Fibroblast of lung (primary cell): ENCODE results near the gene SHROOM3.

Experiments
- EZH2 ChIP-seq: IDR thresholded peaks from 2 replicates; pipeline ENCODE4 v1.5.1; 2012; ENCODE audit warnings: low read length, control low read depth, mild to moderate bottlenecking; ENCODE audit errors: missing control alignments
- TF ChIP-seq, protein P1 (sequence below), 2 donors: IDR thresholded peaks in 1 of 2; conservative IDR thresholded peaks in 1 of 2; 1 replicate in 1 of 2; 2 replicates in 1 of 2; pipeline ENCODE4 v1.5.1; 2011 to 2012; ENCODE audit warnings: low read length in 2 of 2, control low read depth in 1 of 2, inconsistent platforms in 1 of 2, low read depth in 1 of 2, mild to moderate bottlenecking in 1 of 2

DNA sequence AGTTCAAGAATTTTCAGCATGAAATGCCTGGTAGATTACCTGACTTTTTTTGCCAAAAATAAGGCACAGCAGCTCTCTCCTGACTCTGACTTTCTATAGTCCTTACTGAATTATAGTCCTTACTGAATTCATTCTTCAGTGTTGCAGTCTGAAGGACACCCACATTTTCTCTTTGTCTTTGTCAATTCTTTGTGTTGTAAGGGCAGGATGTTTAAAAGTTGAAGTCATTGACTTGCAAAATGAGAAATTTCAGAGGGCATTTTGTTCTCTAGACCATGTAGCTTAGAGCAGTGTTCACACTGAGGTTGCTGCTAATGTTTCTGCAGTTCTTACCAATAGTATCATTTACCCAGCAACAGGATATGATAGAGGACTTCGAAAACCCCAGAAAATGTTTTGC is 295.0 kb downstream of the SHROOM3 start:
- TF ChIP-seq, protein P1, sequence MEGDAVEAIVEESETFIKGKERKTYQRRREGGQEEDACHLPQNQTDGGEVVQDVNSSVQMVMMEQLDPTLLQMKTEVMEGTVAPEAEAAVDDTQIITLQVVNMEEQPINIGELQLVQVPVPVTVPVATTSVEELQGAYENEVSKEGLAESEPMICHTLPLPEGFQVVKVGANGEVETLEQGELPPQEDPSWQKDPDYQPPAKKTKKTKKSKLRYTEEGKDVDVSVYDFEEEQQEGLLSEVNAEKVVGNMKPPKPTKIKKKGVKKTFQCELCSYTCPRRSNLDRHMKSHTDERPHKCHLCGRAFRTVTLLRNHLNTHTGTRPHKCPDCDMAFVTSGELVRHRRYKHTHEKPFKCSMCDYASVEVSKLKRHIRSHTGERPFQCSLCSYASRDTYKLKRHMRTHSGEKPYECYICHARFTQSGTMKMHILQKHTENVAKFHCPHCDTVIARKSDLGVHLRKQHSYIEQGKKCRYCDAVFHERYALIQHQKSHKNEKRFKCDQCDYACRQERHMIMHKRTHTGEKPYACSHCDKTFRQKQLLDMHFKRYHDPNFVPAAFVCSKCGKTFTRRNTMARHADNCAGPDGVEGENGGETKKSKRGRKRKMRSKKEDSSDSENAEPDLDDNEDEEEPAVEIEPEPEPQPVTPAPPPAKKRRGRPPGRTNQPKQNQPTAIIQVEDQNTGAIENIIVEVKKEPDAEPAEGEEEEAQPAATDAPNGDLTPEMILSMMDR (conservative IDR thresholded peaks at IDR 0.05 in 1 of 2, IDR thresholded peaks at IDR 0.05 in 1 of 2; ENCODE audit: low read depth in 1 of 2, low read length in 2 of 2): no peak
- TF ChIP-seq EZH2: no peak
